Measurements from ENCODE around the gene FASTKD2. TPM values are rescaled to one million over a fixed set of nuclear protein-coding genes. Genes with fewer than 3 reads are reported as not detected.

FASTKD2 gene
- total and polyA plus RNA-seq, 2 of the 8 experiments (the other 6 are each of a cell fraction or from before 2014, with no cell fraction given): 35.7 to 38.5 TPM

DNA sequence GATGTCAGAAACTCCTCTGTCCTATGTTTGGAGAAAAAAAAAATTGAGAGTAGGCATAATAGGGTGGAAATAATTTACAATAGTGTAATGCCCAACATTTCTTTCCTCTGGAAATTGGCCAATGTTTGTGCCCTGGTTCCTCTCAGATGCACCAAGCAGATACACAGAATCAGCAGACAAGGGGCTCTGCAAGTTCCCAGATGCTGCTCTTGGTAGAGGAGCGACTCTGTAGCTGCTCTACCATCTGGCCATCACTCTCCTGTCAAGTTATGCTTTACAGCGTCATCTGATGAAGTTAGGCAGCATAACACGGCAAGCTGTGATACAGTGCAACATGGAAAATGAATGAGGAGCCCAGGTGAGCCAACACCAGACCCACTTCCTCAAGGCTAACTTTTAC is 48.8 kb upstream of the FASTKD2 start (continued):
- TF ChIP-seq TAF1 (IDR thresholded peaks at IDR 0.05; ENCODE audit: low read depth, low read length) (no peak), GABPA (IDR thresholded peaks at IDR 0.05; ENCODE audit: borderline replicate concordance, insufficient read depth, low read length) (no peak), NRF1 (IDR thresholded peaks at IDR 0.05; ENCODE audit: low read depth, low read length) (no peak), CHD1 (IDR thresholded peaks at IDR 0.05; ENCODE audit: low read depth, low read length) (no peak), KDM1A (IDR thresholded peaks at IDR 0.05; ENCODE audit: borderline replicate concordance, low read length) (no peak), EGR1 (IDR thresholded peaks at IDR 0.05; ENCODE audit: borderline replicate concordance, low read depth, low read length) (no peak)

Measured in H1 (cell line).